Measurements from ENCODE around the gene STYXL2.

STYXL2 gene

GRCh38 chr1:167090314-167090942, 3.4 kb upstream of the STYXL2 start, which contains the start of gene GPA33:
GPA33 (minus strand) TSS chr1:167090377; CDS start chr1:167090287, 90 bp downstream.
- H3K27ac ChIP-seq (replicated peaks), result peak within 1 kb of the TSS; percentile 51

GRCh38 chr1:167092653-167093052, 1.2 kb upstream of the STYXL2 start:
- Histone ChIP-seq H3K27ac (replicated peaks) (no peak overlapping the region), H3K27me3 (ENCODE audit: insufficient read depth, poor library complexity, severe bottlenecking) (no peaks in the 10 kb centered on the region), H3K4me3 (replicated peaks; ENCODE audit: insufficient read depth, low read length) (no peak overlapping the region)
- no peak for DNase-seq (ENCODE audit: low read depth in 1 of 2, low spot score in 1 of 2)
- no peak for TF ChIP-seq POLR2AphosphoS5 (IDR thresholded peaks at IDR 0.05; ENCODE audit: low read depth)
- no peak for TF ChIP-seq CTCF (IDR thresholded peaks at IDR 0.05; ENCODE audit: insufficient read depth, low read length)
- TF ChIP-seq SPI1 (IDR thresholded peaks at IDR 0.05; ENCODE audit: borderline replicate concordance, low read depth), result no peak
- no peak for TF ChIP-seq GABPA (IDR thresholded peaks at IDR 0.05; ENCODE audit: low read depth)
- TF ChIP-seq REST (IDR thresholded peaks at IDR 0.05; ENCODE audit: insufficient replicate concordance, low read depth), result no peak

More at GRCh38 chr1:167090314-167090942, 3.4 kb upstream of the STYXL2 start, which contains the start of gene GPA33:
- TF ChIP-seq GABPA (IDR thresholded peaks at IDR 0.05; ENCODE audit: low read depth) (no peak), REST (IDR thresholded peaks at IDR 0.05; ENCODE audit: insufficient replicate concordance, low read depth) (no peak), SPI1 (IDR thresholded peaks at IDR 0.05; ENCODE audit: borderline replicate concordance, low read depth) (peak; percentile 94), POLR2AphosphoS5 (IDR thresholded peaks at IDR 0.05; ENCODE audit: low read depth) (no peak), CTCF (IDR thresholded peaks at IDR 0.05; ENCODE audit: insufficient read depth, low read length) (no peak)
- Histone ChIP-seq H3K27me3 (ENCODE audit: insufficient read depth, poor library complexity, severe bottlenecking) (no peaks in the 10 kb centered on the region), H3K4me3 (replicated peaks; ENCODE audit: insufficient read depth, low read length) (no peak within 1 kb of the TSS)
- peak in 1 of 2 experiments; percentile 76 for DNase-seq (ENCODE audit: low read depth in 1 of 2, low spot score in 1 of 2)

GRCh38 chr1:167094690-167095089, 815 bp downstream of the STYXL2 start:
- no peak for TF ChIP-seq GABPA (IDR thresholded peaks at IDR 0.05; ENCODE audit: low read depth)
- TF ChIP-seq CTCF (IDR thresholded peaks at IDR 0.05; ENCODE audit: insufficient read depth, low read length), result no peak
- TF ChIP-seq SPI1 (IDR thresholded peaks at IDR 0.05; ENCODE audit: borderline replicate concordance, low read depth), result no peak
- TF ChIP-seq POLR2AphosphoS5 (IDR thresholded peaks at IDR 0.05; ENCODE audit: low read depth), result no peak
- TF ChIP-seq REST (IDR thresholded peaks at IDR 0.05; ENCODE audit: insufficient replicate concordance, low read depth), result no peak
- H3K4me3 ChIP-seq (replicated peaks; ENCODE audit: insufficient read depth, low read length), result no peak overlapping the region
- no peaks in the 10 kb centered on the region for H3K27me3 ChIP-seq (ENCODE audit: insufficient read depth, poor library complexity, severe bottlenecking)
- no peak overlapping the region for H3K27ac ChIP-seq (replicated peaks)
- DNase-seq (ENCODE audit: low read depth in 1 of 2, low spot score in 1 of 2), result no peak

Measured in HL-60 (cell line).